Measurements from ENCODE around the gene GINS2.

GINS2 gene

GRCh38 chr16:85688586-85689284 lies at the start of gene GINS2:
Gene GINS2 (minus strand): TSS chr16:85688954. CDS start chr16:85688898, 56 bp downstream.
- H3K27me3 ChIP-seq (replicated peaks), result no peaks in the 10 kb centered on the region
- TF ChIP-seq CTCF (IDR thresholded peaks at IDR 0.05; ENCODE audit: low read depth, low read length, missing control alignments), result no peak
- H3K36me3 ChIP-seq (replicated peaks), result no peaks in the 10 kb centered on the region
- in situ Hi-C loops (cut with HindIII; ENCODE audit: low pct_ligation_motif_present, low sequenced_read_pairs), result no loop called here
- H3K4me3 ChIP-seq (ENCODE audit: low read depth, low read length), result peak within 1 kb of the TSS; percentile 70
- DNase-seq, result peak; percentile 79
- H3K27ac ChIP-seq, result no peak within 1 kb of the TSS

GRCh38 chr16:85736921-85737320 lies 48.2 kb upstream of the GINS2 start:
- Histone ChIP-seq H3K27me3 (replicated peaks) (no peaks in the 10 kb centered on the region), H3K4me3 (ENCODE audit: low read depth, low read length) (no peak overlapping the region), H3K36me3 (replicated peaks) (no peaks in the 10 kb centered on the region), H3K27ac (no peak overlapping the region)
- in situ Hi-C loops (cut with HindIII; ENCODE audit: low pct_ligation_motif_present, low sequenced_read_pairs), result no loop called here
- no peak for TF ChIP-seq CTCF (IDR thresholded peaks at IDR 0.05; ENCODE audit: low read depth, low read length, missing control alignments)
- no peak for DNase-seq

- DNase-seq, result no peak
- Histone ChIP-seq H3K4me3 (ENCODE audit: low read depth, low read length) (no peak overlapping the region), H3K27ac (no peak overlapping the region), H3K27me3 (replicated peaks) (no peaks in the 10 kb centered on the region), H3K36me3 (replicated peaks) (no peaks in the 10 kb centered on the region)
- TF ChIP-seq CTCF (IDR thresholded peaks at IDR 0.05; ENCODE audit: low read depth, low read length, missing control alignments), result no peak
- in situ Hi-C loops (cut with HindIII; ENCODE audit: low pct_ligation_motif_present, low sequenced_read_pairs), result no loop called here
Observed at GRCh38 chr16:85735946-85736345, 47.2 kb upstream of the GINS2 start.

GRCh38 chr16:85735225-85735635 lies 46.5 kb upstream of the GINS2 start:
- H3K27me3 ChIP-seq (replicated peaks), result no peaks in the 10 kb centered on the region
- H3K27ac ChIP-seq, result no peak overlapping the region
- in situ Hi-C loops (cut with HindIII; ENCODE audit: low pct_ligation_motif_present, low sequenced_read_pairs), result no loop called here
- H3K4me3 ChIP-seq (ENCODE audit: low read depth, low read length), result no peak overlapping the region
- no peak for TF ChIP-seq CTCF (IDR thresholded peaks at IDR 0.05; ENCODE audit: low read depth, low read length, missing control alignments)
- DNase-seq, result no peak
- H3K36me3 ChIP-seq (replicated peaks), result no peaks in the 10 kb centered on the region

GRCh38 chr16:85734311-85735017 lies 45.7 kb upstream of the GINS2 start:
- Histone ChIP-seq H3K4me3 (ENCODE audit: low read depth, low read length) (no peak overlapping the region), H3K27ac (no peak overlapping the region), H3K36me3 (replicated peaks) (no peaks in the 10 kb centered on the region), H3K27me3 (replicated peaks) (no peaks in the 10 kb centered on the region)
- in situ Hi-C loops (cut with HindIII; ENCODE audit: low pct_ligation_motif_present, low sequenced_read_pairs), result no loop called here
- no peak for TF ChIP-seq CTCF (IDR thresholded peaks at IDR 0.05; ENCODE audit: low read depth, low read length, missing control alignments)
- DNase-seq, result no peak

Measured in brain microvascular endothelial cell (primary cell).